ENCODE data around the gene GLT6D1. TPM values are rescaled to one million over a fixed set of nuclear protein-coding genes. Genes with fewer than 3 reads are reported as not detected.

Gene GLT6D1
- total RNA-seq, 1 donor: not detected

DNA sequence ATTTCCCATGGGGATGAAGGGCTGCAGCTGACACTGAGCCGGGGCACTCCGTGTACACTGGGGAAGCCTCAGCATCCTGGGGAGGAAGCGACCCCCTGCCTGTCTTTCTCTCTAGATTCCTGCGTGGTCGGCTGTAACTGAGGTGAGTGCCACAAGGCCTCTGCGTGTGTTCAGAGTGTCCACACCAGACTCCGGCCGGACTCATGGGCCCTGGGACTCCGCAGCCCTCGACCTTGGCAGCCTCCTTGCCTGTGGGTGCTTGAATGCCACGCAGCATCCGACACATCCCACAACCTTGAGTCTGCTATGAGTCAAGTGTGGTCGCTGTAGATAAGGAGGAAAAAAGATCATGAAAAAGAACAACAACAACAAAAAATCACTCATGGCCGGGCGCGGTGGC is 54.4 kb downstream of the GLT6D1 start:
- no peak overlapping the region for H3K4me3 ChIP-seq (ENCODE audit: low read depth, low read length)
- TF ChIP-seq, protein P1, sequence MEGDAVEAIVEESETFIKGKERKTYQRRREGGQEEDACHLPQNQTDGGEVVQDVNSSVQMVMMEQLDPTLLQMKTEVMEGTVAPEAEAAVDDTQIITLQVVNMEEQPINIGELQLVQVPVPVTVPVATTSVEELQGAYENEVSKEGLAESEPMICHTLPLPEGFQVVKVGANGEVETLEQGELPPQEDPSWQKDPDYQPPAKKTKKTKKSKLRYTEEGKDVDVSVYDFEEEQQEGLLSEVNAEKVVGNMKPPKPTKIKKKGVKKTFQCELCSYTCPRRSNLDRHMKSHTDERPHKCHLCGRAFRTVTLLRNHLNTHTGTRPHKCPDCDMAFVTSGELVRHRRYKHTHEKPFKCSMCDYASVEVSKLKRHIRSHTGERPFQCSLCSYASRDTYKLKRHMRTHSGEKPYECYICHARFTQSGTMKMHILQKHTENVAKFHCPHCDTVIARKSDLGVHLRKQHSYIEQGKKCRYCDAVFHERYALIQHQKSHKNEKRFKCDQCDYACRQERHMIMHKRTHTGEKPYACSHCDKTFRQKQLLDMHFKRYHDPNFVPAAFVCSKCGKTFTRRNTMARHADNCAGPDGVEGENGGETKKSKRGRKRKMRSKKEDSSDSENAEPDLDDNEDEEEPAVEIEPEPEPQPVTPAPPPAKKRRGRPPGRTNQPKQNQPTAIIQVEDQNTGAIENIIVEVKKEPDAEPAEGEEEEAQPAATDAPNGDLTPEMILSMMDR (IDR thresholded peaks at IDR 0.05; ENCODE audit: insufficient read depth, low read depth, low read length): no peak

DNA sequence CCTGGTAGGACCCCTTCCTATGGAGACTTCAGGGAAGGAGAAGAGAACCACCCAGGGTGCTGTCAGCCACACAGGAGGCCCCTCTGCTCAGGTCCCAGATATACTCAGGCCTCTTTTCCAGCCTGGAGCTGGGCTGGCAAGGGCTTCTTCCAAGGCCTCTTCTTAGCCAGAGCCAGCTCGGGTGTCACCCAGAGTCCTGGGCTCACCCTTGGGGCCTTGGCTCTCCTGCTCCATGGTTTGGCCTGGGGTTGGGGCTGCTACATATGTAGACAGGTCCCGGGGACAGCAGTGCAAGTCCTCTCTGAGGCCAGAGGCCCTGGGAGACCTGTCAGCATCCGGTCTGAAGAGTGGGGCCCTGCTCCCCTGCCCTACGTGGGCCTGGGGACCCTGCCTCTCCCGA is 55.0 kb downstream of the GLT6D1 start:
- DNase-seq (ENCODE audit: low read depth): no peak
- TF ChIP-seq, protein P1 (IDR thresholded peaks at IDR 0.05; ENCODE audit: insufficient read depth, low read depth, low read length): no peak
- no peak overlapping the region for H3K4me3 ChIP-seq (ENCODE audit: low read depth, low read length)

More for the DNA sequence above, 54.4 kb downstream of the GLT6D1 start:
- no peak for DNase-seq (ENCODE audit: low read depth)

DNA sequence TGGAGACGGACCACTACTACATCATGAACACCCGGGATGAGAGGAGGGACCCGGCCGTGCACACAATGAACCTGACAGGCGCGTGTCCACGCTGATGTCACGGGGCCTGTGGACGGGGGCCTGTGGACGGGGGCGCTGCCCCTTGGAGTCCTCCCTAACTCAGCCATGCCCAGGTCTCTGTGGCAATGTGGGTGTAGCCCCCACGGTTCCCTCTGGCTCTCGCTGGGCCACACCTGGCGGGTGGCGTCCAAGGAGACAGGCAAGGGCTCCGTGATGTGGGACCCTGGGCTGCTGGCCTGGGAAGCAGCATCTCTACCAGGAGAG is 55.7 kb downstream of the GLT6D1 start:
- TF ChIP-seq, protein P1 (IDR thresholded peaks at IDR 0.05; ENCODE audit: insufficient read depth, low read depth, low read length): no peak
- DNase-seq (ENCODE audit: low read depth): no peak
- no peak overlapping the region for H3K4me3 ChIP-seq (ENCODE audit: low read depth, low read length)

DNA sequence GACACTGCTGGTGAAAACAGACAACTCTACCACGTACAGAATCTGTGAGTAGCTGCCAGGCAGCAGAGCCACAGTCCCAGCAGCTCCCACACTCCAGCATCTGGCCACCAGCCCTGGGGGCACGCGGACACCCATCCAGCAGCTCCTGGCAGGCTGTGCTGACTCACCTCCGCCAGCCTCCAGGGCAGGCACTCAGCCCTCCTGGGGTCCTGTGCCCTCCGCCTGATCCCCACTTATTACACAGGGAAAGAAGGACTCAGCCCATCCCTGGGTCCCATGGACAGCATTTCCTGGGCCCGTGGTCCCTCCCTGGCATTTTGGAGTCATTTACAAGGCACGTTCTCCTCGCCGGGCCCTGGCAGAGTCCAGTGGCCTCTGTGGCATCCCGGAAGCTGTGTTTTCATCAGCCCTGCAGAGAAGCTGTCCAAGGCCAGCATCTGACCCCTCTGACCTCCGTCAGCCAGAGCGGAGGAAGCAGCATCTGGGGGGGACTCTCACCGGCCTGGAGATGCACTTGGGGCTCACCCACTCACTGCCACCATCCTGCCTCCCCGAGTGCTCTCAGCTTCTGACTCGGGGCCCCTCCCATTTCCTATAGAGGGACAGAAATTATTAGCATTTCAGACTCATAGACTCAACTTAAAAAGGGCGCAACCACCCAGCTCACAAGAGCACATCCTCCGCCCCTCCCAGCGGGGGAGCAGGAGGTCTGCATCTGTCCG is 56.2 kb downstream of the GLT6D1 start:
- TF ChIP-seq, protein P1 (IDR thresholded peaks at IDR 0.05; ENCODE audit: insufficient read depth, low read depth, low read length): no peak
- H3K4me3 ChIP-seq (ENCODE audit: low read depth, low read length): no peak overlapping the region
- DNase-seq (ENCODE audit: low read depth): no peak

DNA sequence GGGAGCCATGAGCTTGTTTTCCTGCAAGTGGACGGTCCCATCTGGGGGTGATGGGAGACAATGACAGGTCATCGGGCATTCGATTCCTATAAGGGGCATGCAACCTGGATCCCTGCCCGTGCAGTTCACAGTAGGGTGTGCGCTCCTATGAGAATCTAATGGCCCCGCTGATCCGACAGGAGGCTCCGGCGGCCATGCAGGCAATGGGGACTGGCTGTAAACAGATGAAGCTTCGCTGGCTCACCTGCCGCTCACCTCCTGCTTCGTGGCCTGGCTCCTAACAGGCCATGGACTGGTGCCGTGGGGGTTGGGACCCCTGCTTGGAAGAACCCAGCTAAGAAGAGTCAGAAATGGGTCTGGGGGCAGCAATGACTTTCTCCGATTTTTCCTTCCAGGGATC is 56.8 kb downstream of the GLT6D1 start:
- TF ChIP-seq, protein P1 (IDR thresholded peaks at IDR 0.05; ENCODE audit: insufficient read depth, low read depth, low read length): no peak
- H3K4me3 ChIP-seq (ENCODE audit: low read depth, low read length): no peak overlapping the region
- no peak for DNase-seq (ENCODE audit: low read depth)

DNA sequence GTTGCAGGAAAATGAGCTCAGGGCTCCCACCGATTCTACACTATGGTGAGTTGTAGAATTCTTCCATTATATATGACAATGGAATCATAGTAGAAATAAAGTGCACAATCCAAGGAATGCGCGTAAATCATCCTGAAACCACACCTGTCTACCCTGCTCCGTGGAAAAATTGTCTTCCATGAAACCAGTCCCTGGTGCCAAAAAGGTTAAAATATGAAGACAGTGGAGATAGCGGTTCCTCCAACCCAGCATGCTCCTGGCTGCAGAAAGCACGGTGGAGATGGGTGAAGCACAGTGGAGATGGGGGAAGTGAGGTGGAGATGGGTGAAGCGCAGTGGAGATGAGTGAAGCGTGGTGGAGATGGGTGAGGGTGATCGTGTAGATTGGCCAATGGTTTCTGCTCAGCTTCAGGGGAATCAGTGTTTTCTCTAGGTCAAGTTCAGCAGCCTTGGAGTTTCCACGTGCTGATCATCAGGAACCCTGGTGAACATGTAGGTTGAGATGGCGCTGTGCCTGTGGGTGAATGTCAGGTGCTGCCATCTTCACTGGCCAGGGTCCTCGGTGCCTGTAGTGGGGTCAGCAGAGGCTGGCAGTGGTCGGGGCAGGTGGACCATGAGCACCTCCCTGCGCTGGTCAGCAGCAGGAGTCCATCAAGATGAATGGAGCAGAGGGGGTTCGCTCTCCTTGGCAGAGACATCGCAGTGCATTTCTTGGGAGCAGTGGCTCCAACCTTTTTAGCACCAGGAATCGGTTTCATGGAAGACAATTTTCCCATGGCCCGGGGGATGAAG is 57.5 kb downstream of the GLT6D1 start:
- no peak for DNase-seq (ENCODE audit: low read depth)

More for the DNA sequence above, 57.5 kb downstream of the GLT6D1 start:
- H3K4me3 ChIP-seq (ENCODE audit: low read depth, low read length): no peak overlapping the region
- TF ChIP-seq, protein P1 (IDR thresholded peaks at IDR 0.05; ENCODE audit: insufficient read depth, low read depth, low read length): no peak

Measured in fibroblast of villous mesenchyme (primary cell).